Esophagus squamous epithelium (tissue), 5 donors: ENCODE results near the gene GABBR2. TPM values are rescaled to one million over a fixed set of nuclear protein-coding genes. Genes with fewer than 3 reads are reported as not detected.

Source experiments
- DNase-seq: peaks from one replicate; lab custom pipeline; 2025; lab: John Stamatoyannopoulos, UW
- H3K27ac ChIP-seq, 4 donors: fragments of 200-600 bp; sonication (generic); one replicate each; pipeline ENCODE4 v1.5.1; 2016 to 2019; ENCODE audit warnings: mild to moderate bottlenecking in 1 of 4
- H3K27me3 ChIP-seq, 4 donors: fragments of 200-600 bp; sonication (generic); 1 replicate in 3 of 4; 2 replicates in 1 of 4; pipeline versions ENCODE4 v1.5.1 to v1.6.0; 2017 to 2021; ENCODE audit warnings: antibody characterized with exemption in 1 of 4
- H3K36me3 ChIP-seq, 3 donors: fragments of 200-600 bp; sonication (generic); one replicate each; pipeline ENCODE4 v1.5.1; 2016 to 2019
- H3K4me1 ChIP-seq, 3 donors: fragments of 200-600 bp; sonication (generic); one replicate each; pipeline ENCODE4 v1.5.1; 2017 to 2019
- H3K4me3 ChIP-seq, 4 donors: fragments of 200-600 bp; sonication (generic); 1 replicate in 3 of 4; 2 replicates in 1 of 4; pipeline ENCODE4 v1.5.1; 2016 to 2019; ENCODE audit warnings: mild to moderate bottlenecking in 2 of 4, moderate library complexity in 1 of 4
- H3K9me3 ChIP-seq, 3 donors: fragments of 200-600 bp; sonication (generic); one replicate each; pipeline ENCODE4 v1.5.1; 2016 to 2019
- CTCF ChIP-seq, 6 experiments: fragments of 450-650 bp in 4 of 6; fragments of 200-600 bp in 2 of 6; sonication (generic) in 2 of 6; IDR thresholded peaks; one replicate each; pipeline ENCODE4 v1.5.1; 2016 to 2019; ENCODE audit warnings: antibody characterized with exemption in 6 of 6, mild to moderate bottlenecking in 4 of 6, moderate library complexity in 4 of 6
- POLR2A ChIP-seq, 4 donors: fragments of 450-650 bp; IDR thresholded peaks; one replicate each; pipeline ENCODE4 v1.6.1; 2017; ENCODE audit warnings: antibody characterized with exemption in 4 of 4, mild to moderate bottlenecking in 4 of 4, moderate library complexity in 3 of 4
- WGBS, 2 donors: methylation state at CpG; one replicate each; pipeline ENCODE4 v1.1.5; 2018; 5-methylcytosine and 5-hydroxymethylcytosine counted together
- intact Hi-C: fragments of 100-400 bp; cut with DNase I; formaldehyde crosslinking; loops from one replicate; pipeline ENCODE4 v1.15.0; 2022
- total RNA-seq, 4 donors: library from RNA; depleted of rRNA; stranded (reverse); fragments of >200 nt; gene quantifications; one replicate each; pipeline ENCODE4 v1.1.0, GENCODE V29; 2016
- donor health status: DM: yes; HTN: yes; CAD: no.

GABBR2 gene
- total RNA-seq, 4 donors from 2014 or later: not detected

DNA sequence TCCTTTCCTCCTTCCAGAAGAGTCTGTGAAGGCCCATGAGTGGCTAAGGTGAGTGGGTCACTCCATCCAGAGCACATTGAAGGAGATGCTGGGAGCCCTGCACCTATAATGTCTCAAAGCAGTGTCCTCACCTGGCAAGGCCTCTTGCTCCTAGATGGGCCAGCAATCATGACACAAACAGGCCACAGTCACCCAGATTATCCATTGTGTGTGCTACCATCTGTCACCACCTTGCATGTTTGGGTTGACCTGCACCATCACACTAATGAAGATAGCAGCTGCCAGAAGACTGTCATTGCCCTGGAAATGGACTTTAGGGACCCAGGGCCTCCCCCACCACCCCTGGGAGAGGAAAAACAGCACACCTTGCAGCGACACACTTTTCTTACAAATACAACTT is 69.6 kb downstream of the GABBR2 start:
- no peak for TF ChIP-seq POLR2A (IDR thresholded peaks at IDR 0.05)
- no peak for TF ChIP-seq CTCF (IDR thresholded peaks at IDR 0.05)
- peaks cover 0 to 21% (median 0%) of the 10 kb centered on the region in 4 donors for H3K27me3 ChIP-seq
- no peaks in the 10 kb centered on the region for H3K9me3 ChIP-seq
- no peak for DNase-seq
- no peaks in the 10 kb centered on the region for H3K36me3 ChIP-seq
- intact Hi-C loops: no loop called here
- H3K4me3 ChIP-seq: no peak overlapping the region
- H3K4me1 ChIP-seq: no peaks in the 10 kb centered on the region
- no peak overlapping the region for H3K27ac ChIP-seq
- 88 to 92% methylated on average over 1 of the region's 1 CpG for WGBS, 2 donors

GRCh38 chr9:98637381-98637780 is 71.4 kb downstream of the GABBR2 start:
- WGBS, 2 donors: 92 to 94% methylated on average over 1 of the region's 1 CpG
- H3K4me1 ChIP-seq: no peaks in the 10 kb centered on the region
- no peak overlapping the region for H3K4me3 ChIP-seq
- intact Hi-C loops: no loop called here
- H3K36me3 ChIP-seq: no peaks in the 10 kb centered on the region
- H3K27me3 ChIP-seq: peaks cover 0 to 8% (median 0%) of the 10 kb centered on the region in 4 donors
- no peaks in the 10 kb centered on the region for H3K9me3 ChIP-seq
- H3K27ac ChIP-seq: no peak overlapping the region
- TF ChIP-seq CTCF (IDR thresholded peaks at IDR 0.05) (no peak), POLR2A (IDR thresholded peaks at IDR 0.05) (no peak)
- DNase-seq: no peak

DNA sequence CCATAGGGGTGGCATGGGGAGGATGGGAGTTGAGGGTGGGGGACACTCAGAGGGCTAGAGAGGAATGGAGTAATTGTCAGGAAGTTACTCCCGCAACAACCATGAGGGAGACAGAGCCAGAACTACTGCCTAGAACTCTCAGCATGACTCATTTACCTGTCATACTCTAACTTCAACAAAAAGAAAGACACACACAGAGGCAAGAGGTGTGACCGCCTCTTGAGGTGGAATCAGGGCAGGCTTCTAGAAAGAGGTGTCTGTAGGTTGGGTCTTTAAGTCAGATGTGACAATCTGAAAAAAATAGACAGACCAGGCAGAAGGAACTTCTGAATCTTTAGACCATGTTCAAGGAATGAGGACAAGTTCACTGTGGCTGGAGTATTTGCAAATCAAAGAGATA is 73.4 kb downstream of the GABBR2 start:
- Histone ChIP-seq H3K27me3 (no peaks in the 10 kb centered on the region), H3K9me3 (no peaks in the 10 kb centered on the region), H3K4me3 (no peak overlapping the region), H3K27ac (no peak overlapping the region), H3K4me1 (no peaks in the 10 kb centered on the region), H3K36me3 (no peaks in the 10 kb centered on the region)
- intact Hi-C loops: no loop called here
- no peak for TF ChIP-seq POLR2A (IDR thresholded peaks at IDR 0.05)
- TF ChIP-seq CTCF (IDR thresholded peaks at IDR 0.05): no peak
- no peak for DNase-seq
- WGBS, 2 donors: 26 to 58% methylated on average over 2 of the region's 2 CpGs

- Histone ChIP-seq H3K27me3 (no peaks in the 10 kb centered on the region), H3K9me3 (no peaks in the 10 kb centered on the region), H3K4me1 (no peaks in the 10 kb centered on the region), H3K27ac (no peak overlapping the region), H3K36me3 (no peaks in the 10 kb centered on the region), H3K4me3 (no peak overlapping the region)
- intact Hi-C loops: no loop called here
- DNase-seq: no peak
- no peak for TF ChIP-seq CTCF (IDR thresholded peaks at IDR 0.05)
- no peak for TF ChIP-seq POLR2A (IDR thresholded peaks at IDR 0.05)
- WGBS, 2 donors: 72 to 75% methylated on average over 7 of the region's 7 CpGs
These were observed 73.9 kb downstream of the GABBR2 start for GRCh38 chr9:98634685-98635336.

- no peak for DNase-seq
- peaks cover 0 to 14% (median 0%) of the 10 kb centered on the region in 4 donors for H3K27me3 ChIP-seq
- H3K9me3 ChIP-seq: no peaks in the 10 kb centered on the region
- no peaks in the 10 kb centered on the region for H3K36me3 ChIP-seq
- no peak overlapping the region for H3K27ac ChIP-seq
- 74 to 82% methylated on average over 4 of the region's 4 CpGs for WGBS, 2 donors
- H3K4me1 ChIP-seq: no peaks in the 10 kb centered on the region
- intact Hi-C loops: no loop called here
- TF ChIP-seq CTCF (IDR thresholded peaks at IDR 0.05) (no peak), POLR2A (IDR thresholded peaks at IDR 0.05) (no peak)
- H3K4me3 ChIP-seq: no peak overlapping the region
These were observed 75.9 kb downstream of the GABBR2 start for GRCh38 chr9:98632839-98633238.
